ENCODE results near the gene GABBR2. TPM values are rescaled to one million over a fixed set of nuclear protein-coding genes. Genes with fewer than 3 reads are reported as not detected.

Gene GABBR2
- total RNA-seq, 1 experiment from 2014 or later, result 0.76 TPM

DNA sequence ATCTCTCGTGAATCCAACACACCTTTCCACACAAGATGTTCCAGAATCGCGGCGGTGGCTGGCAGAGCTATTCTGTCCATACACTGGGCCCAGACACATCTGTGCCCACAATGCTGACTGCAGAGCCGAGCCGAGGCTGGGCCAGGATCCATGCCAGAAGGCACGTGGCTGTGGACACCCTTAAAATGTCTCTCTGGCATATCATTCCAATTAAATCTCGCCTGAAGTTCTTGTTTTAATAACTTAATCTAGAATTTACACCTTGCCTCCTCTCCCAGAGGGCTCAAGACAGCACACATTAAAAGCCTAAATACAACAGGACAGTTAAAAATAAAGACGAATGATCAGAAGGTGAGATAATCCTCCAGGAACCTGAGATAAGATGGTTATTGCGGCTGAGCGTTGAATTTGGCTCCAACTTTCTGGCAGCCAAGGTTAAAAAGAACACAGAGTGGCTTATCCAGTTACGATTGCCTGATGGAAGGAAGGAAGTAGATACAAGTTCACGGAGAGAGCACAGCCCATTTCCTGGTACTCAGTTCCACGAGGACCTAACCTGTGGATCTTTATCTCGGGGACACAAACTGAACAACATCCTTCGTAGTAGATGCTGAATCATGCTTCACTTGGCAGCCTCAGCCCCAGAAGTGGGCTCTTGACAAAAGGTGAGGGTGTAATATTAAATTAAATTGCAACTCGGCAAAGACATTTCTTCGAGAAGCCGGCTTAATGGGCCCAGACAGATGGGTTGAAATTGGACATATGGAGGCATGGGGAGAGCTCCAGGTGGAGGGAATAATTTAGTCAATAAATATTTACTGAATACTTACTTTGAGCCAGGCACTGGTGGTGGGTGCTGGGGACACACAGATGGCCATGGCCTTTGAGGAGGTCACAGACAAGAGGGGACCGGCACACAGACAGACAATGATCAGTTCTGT is 367.3 kb downstream of the GABBR2 start:
- H3K79me2 ChIP-seq (ENCODE audit: low read depth), result no peaks in the 10 kb centered on the region
- no peaks in the 10 kb centered on the region for H3F3A ChIP-seq (ENCODE audit: insufficient read depth, low read depth)
- no peak overlapping the region for H3K4me3 ChIP-seq
- no peak for TF ChIP-seq EZH2 (IDR thresholded peaks at IDR 0.05; ENCODE audit: low read depth)
- TF ChIP-seq, protein P1, sequence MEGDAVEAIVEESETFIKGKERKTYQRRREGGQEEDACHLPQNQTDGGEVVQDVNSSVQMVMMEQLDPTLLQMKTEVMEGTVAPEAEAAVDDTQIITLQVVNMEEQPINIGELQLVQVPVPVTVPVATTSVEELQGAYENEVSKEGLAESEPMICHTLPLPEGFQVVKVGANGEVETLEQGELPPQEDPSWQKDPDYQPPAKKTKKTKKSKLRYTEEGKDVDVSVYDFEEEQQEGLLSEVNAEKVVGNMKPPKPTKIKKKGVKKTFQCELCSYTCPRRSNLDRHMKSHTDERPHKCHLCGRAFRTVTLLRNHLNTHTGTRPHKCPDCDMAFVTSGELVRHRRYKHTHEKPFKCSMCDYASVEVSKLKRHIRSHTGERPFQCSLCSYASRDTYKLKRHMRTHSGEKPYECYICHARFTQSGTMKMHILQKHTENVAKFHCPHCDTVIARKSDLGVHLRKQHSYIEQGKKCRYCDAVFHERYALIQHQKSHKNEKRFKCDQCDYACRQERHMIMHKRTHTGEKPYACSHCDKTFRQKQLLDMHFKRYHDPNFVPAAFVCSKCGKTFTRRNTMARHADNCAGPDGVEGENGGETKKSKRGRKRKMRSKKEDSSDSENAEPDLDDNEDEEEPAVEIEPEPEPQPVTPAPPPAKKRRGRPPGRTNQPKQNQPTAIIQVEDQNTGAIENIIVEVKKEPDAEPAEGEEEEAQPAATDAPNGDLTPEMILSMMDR (conservative IDR thresholded peaks at IDR 0.05), result no peak
- no peak overlapping the region for H2AFZ ChIP-seq
- no peak overlapping the region for H3K27ac ChIP-seq
- no peak for DNase-seq
- intact Hi-C loops (cut with micrococcal nuclease; ENCODE audit: unreplicated experiment), result no loop called here
- no peaks in the 10 kb centered on the region for H4K20me1 ChIP-seq (ENCODE audit: insufficient read depth)
- H3K4me1 ChIP-seq (replicated peaks; ENCODE audit: insufficient read depth), result no peaks in the 10 kb centered on the region
- no peaks in the 10 kb centered on the region for H3K9me2 ChIP-seq (ENCODE audit: insufficient read depth)
- no TSS peak for BruUV-seq (replicated peaks)
- no peak overlapping the region for H3K4me2 ChIP-seq
- H3K36me3 ChIP-seq (ENCODE audit: low read depth), result no peaks in the 10 kb centered on the region
- ChIA-PET CTCF (no interaction called here), POLR2A (ENCODE audit: unreplicated experiment) (no interaction called here)
- H3K27me3 ChIP-seq (ENCODE audit: insufficient read depth, low read depth), result no peaks in the 10 kb centered on the region
- 0 out of 2 replicates have a peak, but pooled peaks cover 3% of the 10 kb centered on the region for H3K9me3 ChIP-seq (ENCODE audit: insufficient read depth, low read depth)

DNA sequence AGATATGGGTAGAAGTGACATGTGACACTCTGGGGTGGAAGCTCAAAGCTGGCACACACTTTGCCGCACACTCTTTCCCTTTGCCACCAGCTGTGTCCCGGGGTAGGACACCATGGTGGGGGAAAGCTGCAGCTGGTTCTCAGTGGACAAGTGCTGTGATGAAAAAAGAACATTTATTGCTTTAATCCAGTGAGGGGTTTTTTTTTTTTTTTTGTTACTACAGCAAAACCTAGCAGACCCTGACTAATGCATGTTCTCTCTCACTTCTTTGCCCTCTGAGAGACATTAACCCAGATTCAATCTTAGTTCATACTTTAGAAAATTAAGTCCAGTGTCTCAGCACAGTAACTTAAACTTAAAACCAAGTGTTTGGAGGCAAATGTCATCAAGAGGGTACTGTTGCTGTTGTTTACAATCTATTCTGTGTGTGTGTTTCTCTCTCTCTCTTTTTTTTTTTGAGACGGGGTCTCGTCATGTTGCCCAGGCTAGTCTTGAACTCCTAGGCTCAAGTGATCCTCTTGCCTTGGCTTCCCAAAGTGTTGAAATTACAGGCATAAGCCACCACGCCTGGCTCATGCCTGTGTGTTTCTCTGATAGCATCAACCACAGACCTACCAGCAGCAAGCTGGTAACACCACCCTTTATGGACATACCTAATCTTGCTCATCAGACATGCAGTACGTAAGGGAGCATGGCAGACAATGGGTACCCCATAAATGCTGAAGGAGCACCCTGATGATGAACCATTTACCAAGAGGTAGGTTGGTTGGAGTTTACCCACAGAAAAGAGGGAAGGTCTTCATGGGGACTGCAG is 368.5 kb downstream of the GABBR2 start:
- H3K4me3 ChIP-seq, result no peak overlapping the region
- 0 out of 2 replicates have a peak, but pooled peaks cover 3% of the 10 kb centered on the region for H3K9me3 ChIP-seq (ENCODE audit: insufficient read depth, low read depth)
- TF ChIP-seq, protein P1 (conservative IDR thresholded peaks at IDR 0.05), result no peak
- TF ChIP-seq EZH2 (IDR thresholded peaks at IDR 0.05; ENCODE audit: low read depth), result no peak
- CTCF ChIA-PET, result no interaction called here
- POLR2A ChIA-PET (ENCODE audit: unreplicated experiment), result interaction anchor here (0.6 kb wide), 1 partner anchor 289 kb away, joined by 5 read pairs; no protein-coding TSS in a partner anchor
- no peak overlapping the region for H2AFZ ChIP-seq
- no peak overlapping the region for H3K4me2 ChIP-seq
- no peaks in the 10 kb centered on the region for H3K27me3 ChIP-seq (ENCODE audit: insufficient read depth, low read depth)
- no peak overlapping the region for H3K27ac ChIP-seq
- no peaks in the 10 kb centered on the region for H3F3A ChIP-seq (ENCODE audit: insufficient read depth, low read depth)
- intact Hi-C loops (cut with micrococcal nuclease; ENCODE audit: unreplicated experiment), result no loop called here
- H3K36me3 ChIP-seq (ENCODE audit: low read depth), result no peaks in the 10 kb centered on the region
- H3K79me2 ChIP-seq (ENCODE audit: low read depth), result no peaks in the 10 kb centered on the region
- H3K4me1 ChIP-seq (replicated peaks; ENCODE audit: insufficient read depth), result no peaks in the 10 kb centered on the region
- no peaks in the 10 kb centered on the region for H4K20me1 ChIP-seq (ENCODE audit: insufficient read depth)
- BruUV-seq (replicated peaks), result no TSS peak
- no peak for DNase-seq
- H3K9me2 ChIP-seq (ENCODE audit: insufficient read depth), result no peaks in the 10 kb centered on the region

DNA sequence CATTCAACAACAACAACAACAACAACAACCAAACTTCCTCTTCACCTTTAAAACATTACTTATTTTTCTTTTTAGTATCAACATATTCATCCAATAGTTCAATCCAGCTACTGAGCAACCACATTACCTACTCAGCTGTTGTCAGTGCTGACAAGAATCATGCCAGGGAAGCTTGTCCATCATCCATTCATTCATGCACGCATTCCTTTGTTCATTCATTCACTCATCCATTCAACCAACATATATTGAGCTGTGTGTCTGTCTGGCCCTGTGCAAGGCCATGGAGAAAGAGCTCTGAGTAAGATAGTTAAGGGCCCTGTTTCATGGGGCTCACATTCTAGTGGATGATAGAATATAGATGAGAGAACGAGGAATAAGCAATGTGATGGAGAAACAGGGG is 373.1 kb downstream of the GABBR2 start:
- H2AFZ ChIP-seq, result no peak overlapping the region
- no peak overlapping the region for H3K4me3 ChIP-seq
- ChIA-PET CTCF (no interaction called here), POLR2A (ENCODE audit: unreplicated experiment) (no interaction called here)
- H3K9me3 ChIP-seq (ENCODE audit: insufficient read depth, low read depth), result 0 out of 2 replicates have a peak, but pooled peaks cover 3% of the 10 kb centered on the region
- H4K20me1 ChIP-seq (ENCODE audit: insufficient read depth), result no peaks in the 10 kb centered on the region
- no peaks in the 10 kb centered on the region for H3K36me3 ChIP-seq (ENCODE audit: low read depth)
- H3K27me3 ChIP-seq (ENCODE audit: insufficient read depth, low read depth), result no peaks in the 10 kb centered on the region
- no peak for DNase-seq
- no peaks in the 10 kb centered on the region for H3K79me2 ChIP-seq (ENCODE audit: low read depth)
- no peak for TF ChIP-seq EZH2 (IDR thresholded peaks at IDR 0.05; ENCODE audit: low read depth)
- TF ChIP-seq, protein P1 (conservative IDR thresholded peaks at IDR 0.05), result no peak
- no peak overlapping the region for H3K4me2 ChIP-seq
- no peak overlapping the region for H3K27ac ChIP-seq
- H3K9me2 ChIP-seq (ENCODE audit: insufficient read depth), result no peaks in the 10 kb centered on the region
- intact Hi-C loops (cut with micrococcal nuclease; ENCODE audit: unreplicated experiment), result no loop called here
- no TSS peak for BruUV-seq (replicated peaks)
- no peaks in the 10 kb centered on the region; the same call in 1 of the 2 replicates for H3F3A ChIP-seq (ENCODE audit: insufficient read depth, low read depth)
- peaks cover 15% of the 10 kb centered on the region for H3K4me1 ChIP-seq (replicated peaks; ENCODE audit: insufficient read depth)
